RCC 7860 (cell line): ENCODE results near the gene MAP3K20.
A peak's percentile ranks its signal among the peaks of the same experiment; 100 is the strongest.
"Not testable (repeated sequence)": the region's sequence is repeated elsewhere in the genome, so short reads cannot be mapped to it uniquely, and the experiment has no call there.

Experiments used
- DNase-seq: peaks from one replicate; pipeline ENCODE4 v3.0.0-alpha.2; 2015; ENCODE audit warnings: low spot score
- FAIRE-seq: peaks from 2 replicates; lab custom pipeline; 2012; peaks lifted over from hg19 to GRCh38; lab: Jason Lieb, UNC

Gene MAP3K20

DNA sequence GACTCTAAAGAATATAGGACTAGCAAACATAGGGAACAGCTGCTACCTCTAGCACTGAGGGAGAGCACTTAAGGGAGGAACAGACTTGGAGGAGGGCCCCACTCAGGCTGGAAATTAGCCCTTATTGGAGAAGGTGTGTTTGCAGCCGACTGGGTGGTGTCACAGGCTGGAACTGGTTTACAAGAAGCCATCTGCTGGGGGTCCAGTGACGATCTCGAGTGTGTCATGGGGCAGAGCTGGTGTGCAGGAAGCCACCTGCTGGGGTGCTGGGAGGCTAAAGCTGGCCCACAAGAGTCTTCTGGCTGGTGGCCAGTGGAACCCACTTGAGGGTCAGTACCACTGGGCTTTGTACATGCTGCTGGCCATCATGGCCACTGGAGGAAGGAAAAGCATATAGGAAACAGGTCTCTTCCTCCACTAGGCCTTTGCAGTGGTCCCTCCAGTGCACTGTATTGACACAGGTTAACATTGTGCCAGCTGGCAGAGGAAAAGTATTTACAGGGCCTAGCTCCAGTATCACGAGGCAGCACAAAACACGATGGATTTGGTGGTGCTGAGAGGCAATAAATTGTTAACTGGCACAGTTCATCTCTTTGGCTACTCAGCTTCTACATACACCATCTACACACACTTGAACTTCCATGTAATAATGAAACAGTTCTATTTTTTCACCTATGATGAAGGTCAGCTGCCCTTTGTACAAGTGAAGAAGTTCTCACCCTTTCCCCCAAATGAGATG is 43.6 kb downstream of the MAP3K20 start:
- DNase-seq (no peak), FAIRE-seq (no peak)

DNA sequence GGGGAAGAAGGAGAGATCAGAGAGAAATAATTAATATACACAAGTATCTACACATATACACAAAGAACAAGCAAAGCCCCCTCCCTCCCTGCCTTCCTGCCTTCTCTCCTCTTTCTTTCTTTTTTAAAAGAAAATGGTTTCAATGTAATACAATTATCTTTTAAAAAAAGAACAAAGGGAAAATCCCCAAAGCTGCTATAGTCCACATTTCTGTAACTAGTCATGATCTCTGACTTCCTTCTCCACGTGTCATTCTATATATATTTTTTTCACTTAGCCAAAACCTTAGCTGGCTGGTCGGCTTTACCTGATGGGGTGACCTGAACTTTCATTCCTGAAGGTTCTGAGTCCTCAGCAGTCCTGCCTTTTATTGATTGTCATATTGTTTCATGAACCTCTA is 44.3 kb downstream of the MAP3K20 start:
- DNase-seq = no peak
- no peak for FAIRE-seq

- no peak for DNase-seq
- no peak for FAIRE-seq
Measured at GRCh38 chr2:173122936-173123335, 47.3 kb downstream of the MAP3K20 start.

DNA sequence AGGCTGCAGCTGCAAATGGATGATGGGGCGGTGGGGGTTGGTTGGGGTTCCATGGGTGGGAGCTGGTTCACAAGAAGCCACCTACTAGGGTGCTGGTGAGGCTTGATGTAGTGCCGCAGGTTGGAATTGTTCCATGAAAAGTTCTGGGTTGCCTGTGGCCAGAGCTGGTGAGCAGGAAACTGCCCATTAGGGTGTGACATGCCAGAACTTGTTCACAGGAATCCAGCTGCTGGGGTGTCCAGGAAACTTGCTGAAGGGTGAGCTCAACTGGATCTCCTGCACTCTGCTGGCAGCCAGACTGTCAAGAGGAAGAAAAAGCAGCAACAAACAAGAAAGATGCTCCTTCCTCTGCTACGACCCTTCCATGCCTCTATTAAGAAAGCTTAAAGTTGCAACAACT is 48.8 kb downstream of the MAP3K20 start:
- no peak for FAIRE-seq
- DNase-seq = no peak

- peak; percentile 76 for FAIRE-seq
- no peak for DNase-seq
Measured at GRCh38 chr2:173126819-173127218, 51.2 kb downstream of the MAP3K20 start.

DNA sequence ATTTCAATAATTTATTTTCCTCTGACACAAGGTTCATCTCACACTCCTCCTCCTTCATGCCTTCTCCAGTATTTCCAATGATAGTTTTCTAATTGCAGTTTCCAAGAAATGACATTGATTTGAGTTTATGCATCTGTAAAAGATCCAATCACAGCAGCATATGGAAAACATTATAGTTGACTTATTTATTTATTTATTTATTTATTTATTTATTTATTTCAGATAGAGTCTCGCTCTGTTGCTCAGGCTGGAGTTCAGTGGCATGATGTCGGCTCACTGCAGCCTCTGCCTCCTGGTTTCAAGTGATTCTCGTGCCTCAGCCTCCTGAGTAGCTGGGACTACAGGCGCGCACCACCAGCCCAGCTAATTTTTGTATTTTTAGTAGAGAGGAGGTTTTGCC is 52.5 kb downstream of the MAP3K20 start:
- FAIRE-seq, DNase-seq: not testable (repeated sequence)

GRCh38 chr2:173130496-173131465 is 55.1 kb downstream of the MAP3K20 start:
- FAIRE-seq = peak; percentile 59
- no peak for DNase-seq

DNA sequence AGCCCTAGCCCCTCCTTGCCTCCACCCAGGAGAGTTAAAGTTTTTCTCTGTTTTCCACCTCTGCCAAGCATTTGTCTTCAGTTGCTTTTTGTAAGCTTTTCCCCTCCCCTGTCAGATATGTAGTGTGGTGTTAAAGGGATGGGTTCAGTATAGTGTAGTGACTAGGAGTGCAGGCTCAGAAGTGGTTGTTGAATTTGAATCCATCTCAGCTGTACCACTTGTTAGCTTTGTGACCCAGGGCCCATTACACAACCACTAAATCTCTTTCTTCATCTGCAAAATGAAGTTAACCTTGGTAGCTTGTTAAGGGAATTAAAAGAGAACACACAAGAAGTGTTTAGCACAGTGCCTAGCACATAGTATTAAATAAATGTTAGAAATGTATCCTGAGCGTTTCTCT is 56.9 kb downstream of the MAP3K20 start:
- DNase-seq (no peak), FAIRE-seq (no peak)

GRCh38 chr2:173134703-173135102 is 59.1 kb downstream of the MAP3K20 start:
- DNase-seq (no peak), FAIRE-seq (no peak)

- DNase-seq (no peak), FAIRE-seq (no peak)
Measured at GRCh38 chr2:173136067-173136466, 60.4 kb downstream of the MAP3K20 start.

- no peak for FAIRE-seq
- DNase-seq = no peak
Measured at GRCh38 chr2:173136599-173136998, 61.0 kb downstream of the MAP3K20 start.

- FAIRE-seq (no peak), DNase-seq (no peak)
Measured at GRCh38 chr2:173137610-173138009, 62.0 kb downstream of the MAP3K20 start.

GRCh38 chr2:173138962-173139361 is 63.3 kb downstream of the MAP3K20 start:
- DNase-seq (no peak), FAIRE-seq (no peak)

DNA sequence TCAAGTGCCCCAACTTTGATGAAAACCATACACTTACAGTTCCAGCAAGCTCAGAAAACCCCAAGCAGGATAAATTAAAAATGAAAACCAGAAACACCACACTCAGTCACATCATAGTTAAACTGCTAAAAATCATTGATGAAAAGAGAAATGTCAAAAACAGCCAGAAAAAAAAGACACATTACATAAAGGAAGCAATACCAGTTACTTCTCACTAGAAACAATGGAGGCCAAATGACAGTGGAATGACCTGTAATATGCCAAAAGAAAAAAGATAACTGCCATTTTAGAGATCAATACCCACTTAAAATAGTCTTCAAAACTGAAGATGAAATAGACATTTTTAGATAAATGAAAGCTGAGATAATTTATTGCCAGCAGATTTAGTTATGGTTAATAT is 66.0 kb downstream of the MAP3K20 start:
- no peak for DNase-seq
- no peak for FAIRE-seq

- DNase-seq (no peak), FAIRE-seq (no peak)
Measured at GRCh38 chr2:173145454-173145853, 69.8 kb downstream of the MAP3K20 start.

GRCh38 chr2:173146590-173146989 is 70.9 kb downstream of the MAP3K20 start:
- DNase-seq (no peak), FAIRE-seq (no peak)

DNA sequence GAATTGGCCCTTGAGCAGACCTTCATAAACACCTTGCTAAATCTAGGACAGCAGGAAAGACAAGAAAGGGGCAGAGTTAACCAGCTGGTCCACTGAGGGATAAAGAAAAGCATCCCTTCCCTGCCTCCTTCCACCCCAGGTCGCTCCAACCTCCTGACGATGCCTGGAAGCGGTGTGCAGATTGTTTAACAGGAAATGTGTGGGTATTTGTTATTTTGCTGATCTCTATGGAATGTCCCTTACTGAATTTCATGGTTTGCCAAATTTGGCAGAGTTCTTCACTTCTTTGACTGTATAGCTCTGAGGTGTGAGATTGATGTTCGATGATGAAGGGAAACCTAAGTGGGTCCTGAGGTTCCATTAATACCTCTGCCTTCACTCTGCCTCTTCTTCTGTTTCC is 72.9 kb downstream of the MAP3K20 start:
- DNase-seq = no peak
- no peak for FAIRE-seq

DNA sequence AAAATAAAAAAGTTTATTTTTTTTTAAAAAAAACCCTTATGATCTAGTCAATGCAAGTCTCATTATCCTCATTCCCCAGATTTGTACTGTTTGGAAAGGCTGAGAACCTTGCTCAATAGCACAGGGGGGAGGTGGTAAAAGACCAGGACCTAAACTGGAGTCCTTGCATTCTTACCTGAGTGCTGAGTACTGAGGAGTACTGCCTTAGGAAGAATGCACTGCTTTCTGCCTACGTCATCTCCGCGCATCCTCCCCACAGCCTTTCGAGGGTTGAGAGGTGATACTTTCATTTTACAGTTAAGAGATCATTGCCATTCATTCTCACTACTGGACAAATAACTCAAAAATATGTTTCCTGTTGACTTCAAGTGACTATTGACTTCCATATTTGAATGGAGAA is 73.8 kb downstream of the MAP3K20 start:
- FAIRE-seq (no peak), DNase-seq (no peak)

DNA sequence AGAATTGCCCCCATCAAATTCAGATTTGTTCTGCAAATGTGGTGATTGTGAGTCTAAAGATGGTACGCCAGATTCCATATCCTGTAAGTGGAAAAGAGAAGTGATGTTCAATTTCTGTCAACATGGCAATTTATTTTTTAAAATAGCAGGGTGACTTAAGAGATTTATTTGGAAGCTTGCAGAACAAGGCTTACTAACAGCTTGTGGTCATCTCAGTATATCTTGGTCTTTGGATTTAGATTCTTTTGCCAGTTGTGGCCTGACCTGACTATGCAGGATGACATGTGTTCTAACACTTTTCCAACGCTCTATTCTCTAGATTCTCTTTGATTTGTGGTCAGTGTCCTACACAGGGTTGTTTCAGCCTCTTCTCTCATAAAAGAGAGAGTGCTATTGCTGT is 74.4 kb downstream of the MAP3K20 start:
- DNase-seq = no peak
- no peak for FAIRE-seq

DNA sequence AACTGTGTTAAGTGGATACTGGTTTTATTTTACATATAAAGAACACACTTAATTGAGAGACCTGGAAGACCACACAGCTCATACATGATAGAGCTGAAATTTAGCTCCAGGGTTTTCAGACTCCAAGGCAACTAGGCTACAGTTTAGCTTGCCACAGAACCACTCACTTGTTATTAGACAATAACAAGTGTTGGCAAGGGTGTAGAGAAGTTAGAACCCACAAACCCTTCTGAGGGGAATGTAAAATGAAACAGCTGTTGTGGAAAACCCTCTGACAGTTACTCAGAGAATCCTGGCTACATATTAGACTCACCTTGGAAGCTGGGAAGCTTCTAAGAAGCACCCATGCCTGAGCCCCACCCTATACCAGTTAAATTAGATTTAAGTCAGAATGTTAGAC is 75.3 kb downstream of the MAP3K20 start:
- FAIRE-seq = no peak

DNA sequence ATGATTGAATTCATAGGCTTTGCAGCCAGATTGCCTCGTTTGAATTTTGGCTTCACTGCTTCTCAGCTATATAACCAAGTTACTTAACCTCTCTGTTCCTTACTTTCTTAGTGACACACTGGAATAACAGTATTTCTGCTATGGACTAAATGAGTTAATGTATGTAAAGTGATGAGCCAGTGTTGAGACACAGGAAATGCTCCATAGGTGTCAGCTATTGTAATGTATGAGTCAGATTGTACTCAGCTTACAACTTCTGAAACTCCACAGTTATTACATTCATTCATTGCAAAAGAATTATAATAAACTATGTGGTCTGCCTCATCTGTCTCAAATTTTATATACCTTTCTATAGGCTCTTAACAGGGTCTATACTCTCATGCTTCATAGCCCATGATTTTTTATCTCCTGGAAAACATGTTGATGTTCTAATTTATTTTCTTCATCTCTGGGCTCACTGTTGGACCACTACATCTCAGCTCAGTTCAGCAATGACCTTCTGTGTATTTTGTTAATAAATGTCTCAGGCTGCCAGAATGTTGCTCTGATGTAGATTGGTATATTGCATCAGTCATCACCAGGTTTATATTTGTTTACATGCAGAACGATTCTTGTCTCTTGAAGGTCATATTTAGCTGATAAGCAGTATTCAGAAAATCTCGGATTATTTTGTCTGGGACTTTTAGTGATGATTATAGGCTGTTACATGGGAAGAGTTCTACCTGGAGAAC is 76.2 kb downstream of the MAP3K20 start:
- FAIRE-seq (peak; percentile 86), DNase-seq (peak; percentile 85)

More for the DNA sequence above, 75.3 kb downstream of the MAP3K20 start:
- DNase-seq = no peak
